Amygdala (tissue), 56 donors: ENCODE results near the gene SEL1L.
A peak's percentile ranks its signal among the peaks of the same experiment; 100 is the strongest.
"Not testable (repeated sequence)": the region's sequence is repeated elsewhere in the genome, so short reads cannot be mapped to it uniquely, and the experiment has no call there.

ENCODE experiments used
- DNase-seq, 56 donors: peaks; one replicate each; lab custom pipeline; 2025; lab: John Stamatoyannopoulos, UW

SEL1L gene

GRCh38 chr14:81533536-81534343, at the start of gene SEL1L:
SEL1L (minus strand) TSS chr14:81533853; CDS start chr14:81533744, 109 bp downstream.
- peak; percentile 87 to 100 (median 99) for DNase-seq

DNA sequence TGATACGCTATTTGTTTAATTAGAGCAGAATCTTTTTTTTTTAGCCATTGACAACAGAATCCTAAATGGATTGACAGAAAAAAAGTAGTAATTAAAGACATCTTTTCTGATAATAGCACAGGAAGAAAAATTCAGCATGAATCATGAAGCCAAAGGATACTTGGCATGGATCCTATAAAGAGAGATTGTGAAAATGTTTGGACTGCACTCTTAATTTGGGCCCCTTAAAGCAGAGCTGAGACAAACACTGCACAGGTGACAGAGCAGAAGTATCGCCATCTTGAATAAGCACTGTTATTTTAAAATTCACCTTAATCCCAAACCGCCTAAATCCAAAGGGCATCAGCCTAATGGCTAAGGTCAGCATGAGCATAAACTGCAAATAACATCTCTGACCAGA, 48.8 kb upstream of the SEL1L start:
- no peak for DNase-seq

DNA sequence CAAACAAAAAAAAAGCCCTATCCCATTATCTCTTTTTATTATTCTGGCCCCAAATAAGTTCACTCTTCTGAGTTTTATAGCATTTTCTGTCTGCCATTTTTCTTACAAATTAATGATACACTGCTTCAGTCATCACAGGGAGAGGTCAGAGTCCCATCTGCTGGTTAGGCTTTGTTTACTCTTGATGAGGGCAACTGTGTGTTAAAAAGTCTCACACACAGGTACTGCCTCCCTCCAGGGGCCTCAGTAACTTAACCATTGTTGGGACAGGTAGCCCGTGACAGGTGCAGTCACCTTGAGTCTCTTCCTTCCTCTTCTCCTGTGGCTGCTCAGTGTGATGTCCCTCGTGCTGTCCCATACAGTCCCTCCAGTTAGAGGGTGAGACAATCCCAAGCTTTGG, 45.5 kb upstream of the SEL1L start:
- DNase-seq, result no peak

GRCh38 chr14:81571437-81571836, 37.8 kb upstream of the SEL1L start:
- DNase-seq, result no peak

DNA sequence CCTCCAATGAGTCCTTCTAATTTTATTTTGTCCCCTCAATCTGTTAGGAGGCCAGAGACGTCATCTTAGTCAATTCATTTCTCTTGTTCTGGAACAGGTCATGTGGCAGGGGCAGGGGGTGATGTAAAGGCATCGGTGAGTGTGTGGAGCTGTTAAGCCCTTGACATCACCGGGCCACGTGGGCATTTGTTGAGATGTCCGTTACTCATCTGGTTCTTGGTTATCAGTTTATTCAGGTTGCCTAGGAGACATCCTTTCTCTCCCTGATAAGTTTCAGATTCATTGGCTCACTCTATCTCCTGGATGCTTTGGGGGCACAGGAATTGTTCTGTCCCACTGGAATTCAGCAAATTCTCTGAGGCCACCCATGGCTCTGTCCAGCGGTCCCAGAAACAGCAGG, 33.6 kb upstream of the SEL1L start:
- DNase-seq, result peak in 1 of 56 donors; percentile 0

DNA sequence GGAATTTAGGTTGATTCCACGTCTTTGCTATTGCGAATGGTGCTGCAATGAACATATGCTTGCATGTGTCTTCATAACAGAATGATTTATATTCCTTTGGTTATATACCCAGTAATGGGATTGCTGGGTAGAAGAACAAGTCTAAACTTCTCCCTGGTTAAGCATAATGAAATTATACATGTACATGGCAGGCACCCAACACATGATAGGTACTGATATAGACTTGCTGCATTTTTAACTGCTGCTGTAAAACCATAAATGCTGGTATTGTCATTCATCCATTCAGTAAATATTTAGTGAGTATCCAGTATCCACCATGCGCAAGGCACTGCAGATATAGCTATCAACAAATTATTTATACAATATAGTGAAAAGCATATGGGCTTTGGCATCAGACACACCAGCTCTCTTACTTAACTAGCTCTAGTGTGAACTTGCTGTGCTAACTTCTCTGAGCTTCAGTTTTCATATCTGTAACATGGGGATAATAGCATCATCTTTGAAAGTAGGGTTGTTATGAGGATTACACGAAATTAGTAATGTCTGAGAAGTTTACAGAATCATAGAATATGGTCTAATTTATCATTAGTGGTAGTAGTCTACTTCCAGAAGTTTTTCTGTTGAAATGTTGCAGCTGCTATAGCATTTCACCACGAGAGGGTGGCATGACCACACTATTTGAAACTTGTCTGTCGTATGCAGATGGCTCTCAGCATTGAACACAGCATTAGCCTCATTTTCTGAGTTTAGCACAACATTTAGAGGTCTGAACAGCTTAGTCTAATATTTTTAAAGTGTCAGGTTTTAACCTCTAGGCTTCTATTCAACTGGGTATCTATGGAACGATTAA, 32.0 kb upstream of the SEL1L start:
- peak in 26 of 56 donors; percentile 1 to 77 (median 15) for DNase-seq

GRCh38 chr14:81562818-81563217, 29.2 kb upstream of the SEL1L start:
- DNase-seq, result no peak

DNA sequence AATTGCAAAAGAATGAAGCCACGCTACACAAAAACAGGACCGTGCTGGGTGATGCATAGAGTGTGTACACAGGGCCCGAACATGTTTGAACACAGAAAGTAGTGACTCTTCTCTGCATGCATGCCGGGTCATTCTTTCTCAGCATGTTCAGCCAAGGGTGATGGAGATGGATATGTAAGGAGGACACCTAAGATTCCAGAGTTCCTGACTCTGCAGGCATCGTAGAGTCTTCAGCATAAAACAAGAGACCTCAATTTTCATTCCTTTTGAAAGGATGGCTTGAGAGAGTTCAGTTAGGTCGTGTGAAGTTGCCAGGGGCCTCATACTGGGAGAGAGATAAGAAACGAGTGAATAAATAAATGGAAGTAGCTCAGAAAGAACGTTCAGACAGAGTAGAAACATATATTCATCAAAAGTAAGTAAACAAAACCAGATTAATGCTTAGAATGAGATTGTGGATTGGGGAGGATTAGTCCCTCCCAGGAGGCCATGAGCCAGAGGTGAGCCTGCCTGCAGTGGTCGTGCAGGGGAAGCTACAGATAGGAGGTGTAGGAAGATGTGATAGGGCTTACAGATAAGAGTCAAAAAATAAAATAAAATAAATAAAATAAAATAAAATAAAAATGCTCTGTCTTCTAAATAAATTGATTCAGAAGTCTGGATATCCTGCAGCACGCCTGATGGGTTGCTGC, 27.6 kb upstream of the SEL1L start:
- DNase-seq, result no peak

- DNase-seq, result no peak
These were observed 25.7 kb upstream of the SEL1L start for GRCh38 chr14:81559385-81559784.

GRCh38 chr14:81557146-81557545, 23.5 kb upstream of the SEL1L start:
- DNase-seq, result no peak

DNA sequence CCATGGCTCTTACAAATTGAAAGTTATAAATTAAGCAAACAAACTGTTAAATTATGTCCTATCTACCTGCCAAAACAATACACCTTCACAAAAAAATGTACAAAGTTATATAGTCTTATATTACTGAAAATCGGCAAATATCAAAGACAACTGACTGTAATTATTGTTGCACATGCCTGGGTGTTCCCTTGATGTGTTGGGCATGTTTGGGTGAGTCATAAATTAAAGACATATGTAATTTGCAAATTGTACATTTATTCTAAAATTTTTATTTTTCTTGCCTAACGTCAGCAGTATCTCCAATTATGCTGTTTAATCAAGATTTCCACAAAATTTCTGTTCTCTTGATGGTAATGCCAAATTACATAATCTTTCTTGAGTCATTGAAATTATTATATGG, 22.0 kb upstream of the SEL1L start:
- no peak for DNase-seq

- no peak for DNase-seq
These were observed 21.4 kb upstream of the SEL1L start for GRCh38 chr14:81555051-81555450.

DNA sequence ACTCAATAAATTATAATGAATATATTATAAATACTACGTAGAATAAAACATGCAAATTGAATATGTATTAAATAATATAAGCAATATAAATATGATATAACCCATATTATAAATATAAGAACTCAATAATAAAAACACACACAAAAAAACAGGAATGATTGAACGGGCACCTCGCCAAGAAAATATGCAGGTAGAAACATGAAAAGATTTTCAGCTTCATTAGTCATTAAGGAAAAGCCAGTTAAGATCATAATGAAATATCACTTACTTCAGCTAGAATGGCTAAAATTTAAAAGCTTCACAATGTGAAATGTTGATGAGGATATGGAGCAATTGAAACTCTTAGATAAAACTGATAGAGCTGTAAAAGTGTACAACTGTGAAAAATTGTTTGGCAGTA, 17.8 kb upstream of the SEL1L start:
- no peak for DNase-seq

DNA sequence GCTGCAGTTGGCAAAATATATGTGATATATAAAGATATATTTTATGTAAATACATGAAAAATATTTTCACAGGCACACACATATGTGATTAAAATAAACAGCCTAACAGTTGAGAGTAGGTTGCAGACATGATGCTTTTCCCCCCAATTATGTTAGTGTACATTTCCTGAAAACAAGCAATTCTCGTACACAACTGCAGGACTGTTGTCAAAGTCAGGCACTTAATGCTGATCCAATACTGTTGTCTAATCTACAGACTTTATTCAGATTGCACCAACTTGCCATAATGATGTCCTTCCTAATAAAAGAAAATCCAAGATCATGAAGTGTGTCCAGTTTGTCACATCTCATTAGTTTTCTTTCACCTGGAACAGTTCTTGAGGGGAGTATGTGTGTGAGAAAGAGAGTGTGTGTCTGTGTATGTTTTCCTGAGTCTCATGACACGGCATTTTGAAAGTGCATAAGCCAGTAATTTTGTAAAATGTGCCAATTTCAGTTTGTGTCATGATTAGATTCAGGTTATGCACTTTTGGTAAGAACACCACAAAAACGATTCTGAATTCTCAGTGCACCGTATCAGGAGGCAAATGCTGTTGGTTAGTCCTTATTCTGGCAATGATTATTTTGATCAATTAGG, 16.5 kb upstream of the SEL1L start:
- no peak for DNase-seq

DNA sequence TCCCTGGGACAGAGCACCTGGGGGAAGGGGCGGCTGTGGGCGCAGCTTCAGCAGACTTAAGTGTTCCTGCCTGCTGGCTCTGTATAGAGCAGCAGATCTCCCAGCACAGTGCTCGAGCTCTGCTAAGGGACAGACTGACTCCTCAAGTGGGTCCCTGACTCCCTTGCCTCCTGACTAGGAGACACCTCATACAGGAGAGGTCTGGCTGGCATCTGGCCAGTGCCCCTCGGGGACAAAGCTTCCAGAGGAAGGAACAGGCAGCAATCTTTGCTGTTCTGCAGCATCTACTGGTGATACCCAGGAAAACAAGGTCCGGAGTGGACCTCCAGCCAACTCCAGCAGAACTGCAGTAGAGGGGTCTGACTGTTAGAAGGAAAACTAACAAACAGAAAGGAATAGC, 7.6 kb upstream of the SEL1L start:
- DNase-seq, result not testable (repeated sequence)

GRCh38 chr14:81537193-81537592, 3.5 kb upstream of the SEL1L start:
- DNase-seq, result no peak

- DNase-seq, result no peak
These were observed 2.7 kb upstream of the SEL1L start for GRCh38 chr14:81536241-81536771.

DNA sequence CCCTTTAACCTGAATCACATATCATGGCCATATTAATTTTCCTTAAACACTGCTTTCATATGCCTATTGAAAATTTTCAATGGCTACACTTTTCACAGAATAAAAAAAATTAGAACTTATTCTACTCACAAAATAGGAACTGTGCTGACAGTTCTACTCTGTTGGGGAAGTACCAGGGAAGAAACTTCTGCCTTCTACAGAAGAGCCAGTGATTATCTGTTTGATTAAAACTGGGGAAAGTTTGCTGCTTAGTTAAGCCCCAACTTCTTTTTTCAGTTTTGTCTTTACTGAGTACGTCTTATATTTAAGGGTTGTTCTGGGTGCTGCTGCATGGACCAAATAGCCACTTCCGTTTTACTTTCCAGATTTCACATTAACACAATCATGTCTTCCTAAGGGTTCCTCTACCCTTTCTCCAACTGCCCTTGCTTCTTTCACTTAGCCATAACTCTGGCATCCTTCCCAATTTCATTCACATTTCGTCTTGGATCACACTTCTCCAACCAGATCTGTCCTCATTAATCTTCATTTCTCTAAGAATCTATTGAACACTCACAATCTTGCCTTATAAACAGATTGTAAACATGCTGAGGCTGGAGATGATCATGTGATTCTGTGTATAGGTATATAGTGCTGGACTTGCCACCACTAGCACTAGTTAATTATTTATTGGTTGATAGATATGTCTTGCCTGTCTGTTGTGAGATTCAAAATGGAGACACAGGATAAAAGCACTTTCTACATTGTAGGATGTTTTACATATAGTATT, 1.9 kb upstream of the SEL1L start:
- no peak for DNase-seq

- DNase-seq, result no peak
These were observed 939 bp upstream of the SEL1L start for GRCh38 chr14:81534510-81535074.
